IMR-90 (cell line): ENCODE data around the gene DCAF10. TPM values are rescaled to one million over a fixed set of nuclear protein-coding genes. Genes with fewer than 3 reads are reported as not detected.
"Not testable (repeated sequence)": the region's sequence is repeated elsewhere in the genome, so short reads cannot be mapped to it uniquely, and the experiment has no call there.

Source experiments
- ATAC-seq: fragments of 200-7000 bp; cut with Tn5 transposase; 2 replicates; pipeline ENCODE4 v1.9.1; 2020; ENCODE audit warnings: low read depth, mild to moderate bottlenecking, moderate library complexity
- BruUV-seq: library from RNA; stranded (reverse); fragments of 400-500 nt; replicated peaks from 2 replicates; lab custom pipeline; 2021; lab: Mats Ljungman, UMichigan
- CTCF ChIA-PET: fragments of 300-600 bp; formaldehyde crosslinking; extraction: SDS; loops from one replicate; lab custom pipeline; 2021; ENCODE audit warnings: antibody characterized with exemption; lab: Yijun Ruan, JAX
- POLR2A ChIA-PET: fragments of 300-600 bp; sonication (Branson Sonifier 250); formaldehyde crosslinking; loops from one replicate; lab custom pipeline; 2022; ENCODE audit warnings: antibody characterized with exemption; ENCODE audit not compliant: unreplicated experiment; lab: Charles Lee
- DNase-seq: peaks from one replicate; pipeline ENCODE4 v3.0.0; 2013
- H2AFZ ChIP-seq: replicated peaks from 2 replicates; pipeline ENCODE3; 2013; ENCODE audit warnings: low read length, mild to moderate bottlenecking; ENCODE audit not compliant: poor library complexity
- H2AK5ac ChIP-seq: 2 replicates; pipeline ENCODE4 v1.6.1; 2013; ENCODE audit warnings: low read depth, low read length, inconsistent platforms
- H2AK9ac ChIP-seq: replicated peaks from 2 replicates; pipeline ENCODE3; 2013; ENCODE audit warnings: mild to moderate bottlenecking, low read depth, low read length, moderate library complexity; ENCODE audit not compliant: poor library complexity
- H2BK120ac ChIP-seq: 2 replicates; pipeline ENCODE4 v1.6.1; 2013; ENCODE audit warnings: low read depth, low read length, inconsistent platforms
- H2BK15ac ChIP-seq: 3 replicates; pipeline ENCODE4 v1.6.1; 2013; ENCODE audit warnings: low read depth, low read length, inconsistent platforms
- H2BK20ac ChIP-seq: 2 replicates; pipeline ENCODE4 v1.6.1; 2013; ENCODE audit warnings: low read depth, mild to moderate bottlenecking, inconsistent platforms, low read length, moderate library complexity
- H2BK5ac ChIP-seq: 2 replicates; pipeline ENCODE4 v1.6.1; 2013; ENCODE audit warnings: mild to moderate bottlenecking, low read depth, low read length, inconsistent platforms; ENCODE audit not compliant: poor library complexity, severe bottlenecking
- H3K14ac ChIP-seq: replicated peaks from 2 replicates; pipeline ENCODE4 v1.6.1; 2013; ENCODE audit warnings: low read depth, low read length, inconsistent platforms
- H3K18ac ChIP-seq: 2 replicates; pipeline ENCODE4 v1.6.1; 2013; ENCODE audit warnings: low read depth, low read length, control low read depth
- H3K23ac ChIP-seq: 2 replicates; pipeline ENCODE4 v1.6.1; 2013; ENCODE audit warnings: low read depth, low read length, inconsistent platforms
- H3K27ac ChIP-seq: 2 replicates; pipeline ENCODE4 v1.5.1; 2013; ENCODE audit warnings: mild to moderate bottlenecking, control low read depth, low read length; ENCODE audit not compliant: insufficient read depth
- H3K27me3 ChIP-seq: 2 replicates; pipeline ENCODE4 v1.6.1; 2013; ENCODE audit warnings: low read length; ENCODE audit not compliant: control insufficient read depth, insufficient read depth
- H3K36me3 ChIP-seq: 2 replicates; pipeline ENCODE4 v1.6.1; 2013; ENCODE audit warnings: low read length, mixed read lengths; ENCODE audit not compliant: control insufficient read depth, insufficient read depth
- H3K4ac ChIP-seq: 2 replicates; pipeline ENCODE4 v1.6.1; 2013; ENCODE audit warnings: low read depth, low read length, inconsistent platforms
- H3K4me1 ChIP-seq: 2 replicates; pipeline ENCODE4 v1.6.1; 2013; ENCODE audit warnings: low read length, mixed read lengths; ENCODE audit not compliant: control insufficient read depth, insufficient read depth
- H3K4me2 ChIP-seq: 2 replicates; pipeline ENCODE4 v1.6.1; 2013; ENCODE audit warnings: low read depth, mild to moderate bottlenecking, control low read depth, low read length, moderate library complexity
- H3K4me3 ChIP-seq: 2 replicates; pipeline ENCODE4 v1.5.1; 2013; ENCODE audit warnings: low read depth, mild to moderate bottlenecking, control low read depth, low read length, moderate library complexity; ENCODE audit not compliant: insufficient read depth
- H3K56ac ChIP-seq: 2 replicates; pipeline ENCODE4 v1.6.1; 2013; ENCODE audit warnings: low read length, inconsistent platforms; ENCODE audit not compliant: insufficient read depth; ENCODE audit errors: extremely low read depth
- H3K79me1 ChIP-seq, 2 experiments: 2 replicates each; pipeline ENCODE4 v1.6.1; 2013; ENCODE audit warnings: low read length in 2 of 2, inconsistent platforms in 1 of 2, low read depth in 1 of 2
- H3K9ac ChIP-seq: 2 replicates; pipeline ENCODE4 v1.6.1; 2013; ENCODE audit warnings: low read depth, low read length, control low read depth
- H3K9me1 ChIP-seq: 2 replicates; pipeline ENCODE4 v1.6.1; 2013; ENCODE audit warnings: low read length, inconsistent platforms; ENCODE audit not compliant: insufficient read depth
- H3K9me3 ChIP-seq: 2 replicates; pipeline ENCODE4 v1.6.1; 2013; ENCODE audit warnings: low read length; ENCODE audit not compliant: control insufficient read depth, insufficient read depth
- H4K20me1 ChIP-seq: 2 replicates; pipeline ENCODE4 v1.6.1; 2013; ENCODE audit warnings: low read length, inconsistent platforms; ENCODE audit not compliant: insufficient read depth
- H4K5ac ChIP-seq: 2 replicates; pipeline ENCODE4 v1.6.1; 2013; ENCODE audit warnings: mild to moderate bottlenecking, low read depth, low read length, control low read depth
- H4K8ac ChIP-seq, 2 experiments: 2 replicates each; pipeline ENCODE4 v1.6.1; 2013; ENCODE audit warnings: low read depth in 2 of 2, low read length in 2 of 2, control low read depth in 1 of 2, inconsistent platforms in 1 of 2
- H4K91ac ChIP-seq: 2 replicates; pipeline ENCODE4 v1.6.1; 2013; ENCODE audit warnings: low read depth, low read length, inconsistent platforms; ENCODE audit not compliant: insufficient read depth
- WGBS, 2 experiments: methylation state at CpG; one replicate each; pipeline versions ENCODE4 v1.1.5 to v1.1.7; 2013; ENCODE audit warnings: missing lambda C conversion rate in 2 of 2; ENCODE audit not compliant: insufficient read length in 1 of 2; ENCODE audit errors: extremely low coverage in 2 of 2; 5-methylcytosine and 5-hydroxymethylcytosine counted together
- dilution Hi-C: fragments of 300-500 bp; cut with HindIII; formaldehyde crosslinking; loops from one replicate; pipeline ENCODE4 v1.14.3; 2018; ENCODE audit warnings: low sequenced_read_pairs; ENCODE audit not compliant: unreplicated experiment
- in situ Hi-C: fragments of 300-500 bp; cut with MboI; formaldehyde crosslinking; loops from 3 replicates; pipeline ENCODE4 v1.14.3; 2019; ENCODE audit warnings: low sequenced_read_pairs, inconsistent platforms, mixed read lengths
- intact Hi-C: fragments of 100-400 bp; cut with micrococcal nuclease; formaldehyde crosslinking; loops from 2 replicates; pipeline ENCODE4 v1.10.0; 2022
- polyA plus RNA-seq, 3 experiments: library from polyadenylated mRNA; depleted of rRNA; stranded (reverse); fragments of >200 nt; gene quantifications; 2 replicates each; pipeline ENCODE4 v1.2.3, GENCODE V29; 2012; ENCODE audit warnings: low replicate concordance in 1 of 3
- total RNA-seq: library from RNA; depleted of rRNA; stranded (reverse); fragments of >200 nt; gene quantifications from 2 replicates; pipeline ENCODE4 v1.2.3, GENCODE V29; 2012

The DCAF10 gene
- total and polyA plus RNA-seq, 2 of the 4 experiments (the other 2 are of a cell fraction) = 17.1 to 19.4 TPM

GRCh38 chr9:37825174-37825573 is 24.6 kb downstream of the DCAF10 start:
- H4K20me1 ChIP-seq, H2BK20ac ChIP-seq, H3K9me3 ChIP-seq, H3K4ac ChIP-seq, H3K18ac ChIP-seq, POLR2A ChIA-PET, CTCF ChIA-PET, H4K8ac ChIP-seq, H2AK5ac ChIP-seq, H3K4me2 ChIP-seq, intact Hi-C loops, H3K27me3 ChIP-seq, H3K9ac ChIP-seq, H2BK5ac ChIP-seq, H3K9me1 ChIP-seq, DNase-seq, H3K4me3 ChIP-seq, H2BK120ac ChIP-seq, H4K5ac ChIP-seq, H3K56ac ChIP-seq, H3K23ac ChIP-seq, ATAC-seq, H3K27ac ChIP-seq, in situ Hi-C loops, dilution Hi-C loops, H2BK15ac ChIP-seq, H3K14ac ChIP-seq, H3K4me1 ChIP-seq, H2AFZ ChIP-seq, BruUV-seq, H2AK9ac ChIP-seq, H4K91ac ChIP-seq: not testable (repeated sequence)
- WGBS, 2 experiments = no CpG with 5 or more reads among the region's 2 CpGs
- peaks cover 10% of the 10 kb centered on the region in 2 experiments for H3K79me1 ChIP-seq
- peaks cover 12% of the 10 kb centered on the region for H3K36me3 ChIP-seq
